ENCODE measurements around the gene PCYT1B. TPM values are rescaled to one million over a fixed set of nuclear protein-coding genes. Genes with fewer than 3 reads are reported as not detected.
"Not testable (repeated sequence)": the region's sequence is repeated elsewhere in the genome, so short reads cannot be mapped to it uniquely, and the experiment has no call there.

PCYT1B gene
- total RNA-seq, 2 donors from 2014 or later: 11.3 to 16.0 TPM

GRCh38 chrX:24619647-24620046 lies 27.5 kb downstream of the PCYT1B start:
- peaks cover 6% of the 10 kb centered on the region for H3K4me1 Mint-ChIP-seq
- no peaks in the 10 kb centered on the region for H3K4me1 ChIP-seq (ENCODE audit: control insufficient read depth, insufficient read depth, low read length)
- no peak for TF ChIP-seq CTCF (conservative IDR thresholded peaks at IDR 0.05)
- no peaks in the 10 kb centered on the region for H3K9me3 Mint-ChIP-seq
- H3K4me3 ChIP-seq (ENCODE audit: low read length): no peak overlapping the region
- H3K27ac ChIP-seq (ENCODE audit: low read depth, low read length): no peak overlapping the region
- H3K9ac ChIP-seq (ENCODE audit: extremely low read depth, low read length, poor library complexity, severe bottlenecking): no peak overlapping the region
- H3K27me3 ChIP-seq (ENCODE audit: control insufficient read depth, insufficient read depth, low read length, poor library complexity, severe bottlenecking): no peaks in the 10 kb centered on the region
- H3K27ac Mint-ChIP-seq: no peak overlapping the region
- no peak for DNase-seq
- no peaks in the 10 kb centered on the region for H3K27me3 Mint-ChIP-seq (ENCODE audit: insufficient read depth)
- no peak overlapping the region for H3K4me3 Mint-ChIP-seq
- WGBS, 2 experiments (ENCODE audit: insufficient coverage in 1 of 2, insufficient read length in 1 of 2): 82 to 91% methylated on average over 2 to 5 of the region's 5 CpGs
- no peaks in the 10 kb centered on the region for H3K9me3 ChIP-seq (ENCODE audit: control insufficient read depth, low read length)
- H3K36me3 ChIP-seq (ENCODE audit: control insufficient read depth, insufficient read depth, low read length): no peaks in the 10 kb centered on the region
- no peaks in the 10 kb centered on the region for H3K36me3 Mint-ChIP-seq (ENCODE audit: low read depth)

- TF ChIP-seq CTCF (conservative IDR thresholded peaks at IDR 0.05): no peak
- Mint-ChIP-seq H3K36me3 (ENCODE audit: low read depth) (peaks cover 6% of the 10 kb centered on the region), H3K4me1 (no peaks in the 10 kb centered on the region), H3K4me3 (no peak overlapping the region), H3K9me3 (no peaks in the 10 kb centered on the region), H3K27me3 (ENCODE audit: insufficient read depth) (no peaks in the 10 kb centered on the region), H3K27ac (no peak overlapping the region)
- H3K4me3 ChIP-seq (ENCODE audit: low read length): no peak overlapping the region
- DNase-seq: no peak
- no peak overlapping the region for H3K9ac ChIP-seq (ENCODE audit: extremely low read depth, low read length, poor library complexity, severe bottlenecking)
- no peak overlapping the region for H3K27ac ChIP-seq (ENCODE audit: low read depth, low read length)
- H3K4me1 ChIP-seq (ENCODE audit: control insufficient read depth, insufficient read depth, low read length): no peaks in the 10 kb centered on the region
- 83 to 91% methylated on average over 1 of the region's 1 CpG for WGBS, 2 experiments (ENCODE audit: insufficient coverage in 1 of 2, insufficient read length in 1 of 2)
- no peaks in the 10 kb centered on the region for H3K27me3 ChIP-seq (ENCODE audit: control insufficient read depth, insufficient read depth, low read length, poor library complexity, severe bottlenecking)
- no peaks in the 10 kb centered on the region for H3K36me3 ChIP-seq (ENCODE audit: control insufficient read depth, insufficient read depth, low read length)
- H3K9me3 ChIP-seq (ENCODE audit: control insufficient read depth, low read length): no peaks in the 10 kb centered on the region
Measured at GRCh38 chrX:24610516-24610915, 36.6 kb downstream of the PCYT1B start.

GRCh38 chrX:24607616-24608015 lies 39.5 kb downstream of the PCYT1B start:
- no peaks in the 10 kb centered on the region for H3K9me3 ChIP-seq (ENCODE audit: control insufficient read depth, low read length)
- no peak for DNase-seq
- H3K4me3 ChIP-seq (ENCODE audit: low read length): no peak overlapping the region
- no peaks in the 10 kb centered on the region for H3K27me3 Mint-ChIP-seq (ENCODE audit: insufficient read depth)
- H3K9me3 Mint-ChIP-seq: no peaks in the 10 kb centered on the region
- H3K27me3 ChIP-seq (ENCODE audit: control insufficient read depth, insufficient read depth, low read length, poor library complexity, severe bottlenecking): no peaks in the 10 kb centered on the region
- H3K27ac ChIP-seq (ENCODE audit: low read depth, low read length): no peak overlapping the region
- H3K36me3 ChIP-seq (ENCODE audit: control insufficient read depth, insufficient read depth, low read length): no peaks in the 10 kb centered on the region
- H3K4me1 ChIP-seq (ENCODE audit: control insufficient read depth, insufficient read depth, low read length): no peaks in the 10 kb centered on the region
- 88% methylated on average over 4 of the region's 4 CpGs; no CpG with 5 or more reads in 1 of the 2 experiments for WGBS, 2 experiments (ENCODE audit: insufficient coverage in 1 of 2, insufficient read length in 1 of 2)
- TF ChIP-seq CTCF (conservative IDR thresholded peaks at IDR 0.05): no peak
- H3K4me1 Mint-ChIP-seq: no peaks in the 10 kb centered on the region
- H3K36me3 Mint-ChIP-seq (ENCODE audit: low read depth): peaks cover 9% of the 10 kb centered on the region
- no peak overlapping the region for H3K4me3 Mint-ChIP-seq
- no peak overlapping the region for H3K27ac Mint-ChIP-seq
- no peak overlapping the region for H3K9ac ChIP-seq (ENCODE audit: extremely low read depth, low read length, poor library complexity, severe bottlenecking)

GRCh38 chrX:24605941-24606340 lies 41.2 kb downstream of the PCYT1B start:
- H3K4me3 ChIP-seq (ENCODE audit: low read length); H3K27ac ChIP-seq (ENCODE audit: low read depth, low read length); H3K27ac Mint-ChIP-seq; H3K27me3 ChIP-seq (ENCODE audit: control insufficient read depth, insufficient read depth, low read length, poor library complexity, severe bottlenecking); H3K4me3 Mint-ChIP-seq; H3K4me1 Mint-ChIP-seq; H3K4me1 ChIP-seq (ENCODE audit: control insufficient read depth, insufficient read depth, low read length); H3K36me3 ChIP-seq (ENCODE audit: control insufficient read depth, insufficient read depth, low read length); H3K36me3 Mint-ChIP-seq (ENCODE audit: low read depth); H3K27me3 Mint-ChIP-seq (ENCODE audit: insufficient read depth); DNase-seq; H3K9me3 ChIP-seq (ENCODE audit: control insufficient read depth, low read length); H3K9me3 Mint-ChIP-seq; H3K9ac ChIP-seq (ENCODE audit: extremely low read depth, low read length, poor library complexity, severe bottlenecking): not testable (repeated sequence)
- WGBS, 2 experiments (ENCODE audit: insufficient coverage in 1 of 2, insufficient read length in 1 of 2): 96% methylated on average over 3 of the region's 3 CpGs; no CpG with 5 or more reads in 1 of the 2 experiments

Measured in endodermal cell (in vitro differentiated cells).